Activated T-helper 1 cell treated with Interleukin-2 at 50 U/mL for 16 hours (primary cell): Measurements from ENCODE around the gene GMCL2.

ENCODE experiments used
- DNase-seq: peaks from one replicate; pipeline ENCODE4 v3.0.0-alpha.2; 2020; ENCODE audit warnings: low read depth

GMCL2 gene

DNA sequence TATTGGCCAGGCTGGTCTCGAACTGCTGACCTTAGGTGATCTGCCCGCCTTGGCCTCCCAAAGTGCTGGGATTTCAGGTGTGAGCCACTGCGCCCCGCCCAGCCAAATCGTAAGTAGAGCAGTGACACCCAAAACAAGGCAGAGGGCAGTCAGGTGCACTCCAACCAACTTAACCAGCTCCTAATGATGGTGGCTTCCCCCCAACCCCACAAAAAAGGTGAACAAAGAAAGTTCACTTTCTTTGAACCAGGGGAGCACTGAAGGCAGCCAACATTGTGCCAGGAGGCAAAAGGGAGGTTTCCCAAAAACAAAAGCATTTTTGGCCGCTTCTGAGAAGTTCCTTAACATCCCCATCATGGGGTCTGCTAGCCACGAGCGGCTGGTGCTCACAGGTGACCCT lies 9.6 kb downstream of the GMCL2 start:
- no peak for DNase-seq

DNA sequence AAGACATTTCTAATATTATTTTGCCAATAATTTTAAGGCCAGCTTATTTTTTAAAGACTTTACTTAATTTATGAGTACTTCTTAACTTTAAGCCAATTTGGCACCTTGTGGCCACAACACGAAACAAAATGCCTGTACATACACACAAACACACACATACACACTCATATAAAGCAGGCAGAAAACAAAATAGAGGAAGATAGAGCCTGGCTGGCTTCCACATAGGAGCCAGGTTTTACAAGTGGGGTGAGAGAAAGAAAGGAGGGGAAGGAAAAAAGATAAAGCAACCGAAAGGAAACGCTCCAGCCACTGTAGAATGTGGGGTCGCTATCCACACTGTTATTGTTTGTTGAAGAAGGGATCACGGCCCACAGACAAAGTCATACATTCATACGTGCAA lies 10.4 kb downstream of the GMCL2 start:
- DNase-seq: no peak

GRCh38 chr5:178174456-178174855 lies 12.7 kb downstream of the GMCL2 start:
- no peak for DNase-seq

DNA sequence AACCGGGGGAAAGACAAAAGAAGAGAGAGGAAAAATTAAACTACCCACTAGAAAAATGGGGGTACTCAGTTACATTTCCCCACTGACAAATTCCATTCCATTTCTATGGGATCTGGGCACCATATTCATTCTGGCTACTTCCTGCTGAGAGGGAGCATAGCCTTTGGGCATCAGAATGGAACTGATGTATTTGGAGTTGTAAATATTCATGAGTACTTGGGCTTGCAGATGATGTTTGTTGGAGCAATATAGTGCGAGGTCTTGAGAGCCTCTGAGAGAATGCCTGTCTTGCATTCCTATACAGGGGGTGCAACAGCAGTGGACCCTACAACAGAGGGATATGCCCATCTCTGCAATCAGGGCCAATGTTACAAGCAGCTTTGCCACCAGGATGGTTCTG lies 16.7 kb downstream of the GMCL2 start:
- no peak for DNase-seq

DNA sequence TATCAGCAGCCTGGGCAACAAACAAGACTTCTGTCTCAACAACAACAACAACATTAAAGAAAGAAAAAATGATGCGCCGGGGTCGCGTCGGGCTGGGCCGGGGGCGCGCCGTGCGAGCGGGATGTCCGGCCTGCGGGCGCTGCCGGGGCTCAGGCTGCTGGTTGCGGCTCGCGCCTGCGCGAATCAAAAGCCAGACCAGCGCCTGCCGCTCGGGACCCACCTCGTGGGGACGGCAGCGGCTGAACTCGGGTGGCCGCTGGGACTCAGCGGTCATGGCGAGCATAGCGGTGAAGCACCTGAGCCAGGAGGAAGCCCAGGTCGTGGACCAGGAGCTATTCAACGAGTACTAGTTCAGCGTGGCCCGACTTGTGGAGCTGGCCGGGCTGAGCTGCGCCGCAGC lies 21.6 kb downstream of the GMCL2 start:
- DNase-seq: no peak

DNA sequence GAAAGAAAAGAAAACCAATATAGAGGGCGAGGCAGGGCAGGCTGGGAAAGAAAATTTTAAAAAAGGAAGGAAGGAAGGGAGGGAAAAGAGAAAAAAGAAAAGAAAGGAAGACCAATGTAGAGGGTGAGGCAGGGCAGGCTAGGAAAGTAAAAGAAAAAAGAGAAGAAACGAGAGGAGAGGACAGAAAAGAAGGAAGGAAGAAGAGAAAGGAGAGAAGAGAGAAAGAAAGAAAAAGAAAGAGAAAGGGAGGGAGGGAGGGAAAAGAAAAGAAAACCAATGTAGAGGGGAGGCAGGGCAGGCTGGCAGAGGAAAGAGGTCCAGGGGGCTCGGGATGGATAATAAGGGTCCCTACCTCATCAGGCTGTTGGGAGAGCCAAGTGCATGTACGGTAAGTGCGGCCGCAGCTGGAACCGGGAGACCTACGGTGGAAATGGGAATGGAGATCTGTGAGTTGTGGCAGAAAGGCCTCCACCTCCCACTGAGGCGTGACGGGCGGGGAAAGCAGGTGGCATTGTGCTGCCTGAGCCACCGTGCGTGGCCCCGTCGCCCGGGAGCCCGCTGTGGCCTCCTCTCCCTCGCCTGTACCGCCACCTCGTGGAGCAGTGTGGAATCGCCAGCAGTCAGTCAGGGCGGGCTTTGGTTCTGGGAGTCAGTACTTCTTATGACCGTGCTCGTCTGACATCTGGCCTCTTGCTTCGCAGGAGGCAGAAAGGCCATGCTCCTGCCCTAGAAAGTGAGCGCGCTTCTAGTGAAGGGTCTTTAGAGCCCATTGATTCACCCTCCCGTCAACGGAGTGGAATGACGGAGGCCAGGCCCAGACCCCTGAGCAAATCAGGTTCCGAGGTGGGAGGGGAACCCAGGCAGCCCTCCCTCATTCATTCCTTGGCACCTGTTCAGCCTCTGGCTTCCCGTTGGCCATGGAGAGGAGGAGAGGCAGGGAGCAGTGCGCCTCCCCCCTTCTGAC lies 23.1 kb downstream of the GMCL2 start:
- peak; percentile 83 for DNase-seq

GRCh38 chr5:178162481-178162880 lies 24.7 kb downstream of the GMCL2 start:
- no peak for DNase-seq

GRCh38 chr5:178160176-178160575 lies 27.0 kb downstream of the GMCL2 start:
- DNase-seq: no peak

DNA sequence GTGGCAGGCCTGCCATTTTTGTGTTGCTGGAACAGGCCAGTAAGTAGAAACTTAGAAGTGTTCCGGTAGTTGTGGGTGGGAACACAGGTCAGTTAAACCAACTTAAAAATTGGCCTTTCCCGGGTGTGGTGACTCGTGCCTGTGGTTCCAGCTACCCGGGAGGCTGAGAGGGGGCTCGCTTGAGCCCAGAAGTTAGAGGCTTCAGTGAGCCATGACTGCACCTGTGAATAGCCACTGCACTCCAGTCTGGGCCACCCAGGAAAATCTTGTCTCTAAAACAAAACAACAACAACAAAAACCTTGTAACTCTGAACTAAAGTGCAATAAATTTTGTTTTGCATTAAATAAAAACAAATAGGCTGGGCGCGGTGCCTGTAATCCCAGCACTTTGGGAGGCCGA lies 32.1 kb downstream of the GMCL2 start:
- no peak for DNase-seq

GRCh38 chr5:178153530-178154340 lies 33.4 kb downstream of the GMCL2 start, which contains the start of gene NHP2:
TSS of gene NHP2 (minus strand) at chr5:178153885. CDS start at chr5:178153817, 68 bp downstream.
- DNase-seq: peak; percentile 95

DNA sequence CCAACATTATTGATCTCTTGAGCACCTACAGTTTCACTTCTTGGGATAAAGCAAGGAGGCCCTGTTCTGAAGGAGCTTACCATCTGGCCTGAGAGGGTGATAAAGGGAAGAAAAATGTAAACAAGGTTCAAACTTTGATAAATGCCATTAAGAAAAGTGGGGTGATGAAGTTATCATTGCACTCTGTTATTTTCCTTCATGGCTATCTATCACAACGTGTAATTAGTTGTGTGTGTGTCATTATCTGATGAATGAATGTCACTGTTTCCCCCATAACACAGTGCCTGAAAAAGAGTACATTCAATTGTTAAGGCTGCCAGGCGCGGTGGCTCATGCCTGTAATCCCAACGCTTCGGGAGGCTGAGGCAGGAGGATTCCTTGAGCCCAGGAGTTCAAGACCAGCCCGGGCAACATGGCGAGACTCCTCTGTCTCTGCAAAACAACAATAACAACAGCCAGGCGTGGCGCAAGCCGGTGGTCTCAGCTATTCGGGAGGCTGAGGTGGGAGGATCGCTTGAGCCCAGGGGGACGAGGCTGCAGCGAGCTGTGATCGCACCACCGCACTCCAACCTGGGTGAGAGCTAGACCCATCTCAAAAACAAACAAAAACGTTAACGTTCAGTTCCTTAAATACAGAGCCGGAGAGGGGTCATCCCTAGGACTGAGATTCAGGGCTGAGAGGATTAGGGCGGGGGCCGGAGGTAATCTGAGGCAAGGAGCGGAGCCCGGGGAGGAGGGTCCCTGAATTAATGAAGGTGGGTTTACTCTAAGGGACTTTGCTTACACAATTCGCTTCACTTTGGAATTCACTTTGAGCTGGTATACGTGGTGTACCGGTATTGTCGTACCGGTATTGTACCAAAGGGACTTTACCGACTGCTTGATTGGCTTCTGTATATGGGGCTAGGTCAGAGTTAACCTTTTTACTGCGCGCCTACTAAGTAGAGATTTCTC lies 34.4 kb downstream of the GMCL2 start:
- DNase-seq: no peak

DNA sequence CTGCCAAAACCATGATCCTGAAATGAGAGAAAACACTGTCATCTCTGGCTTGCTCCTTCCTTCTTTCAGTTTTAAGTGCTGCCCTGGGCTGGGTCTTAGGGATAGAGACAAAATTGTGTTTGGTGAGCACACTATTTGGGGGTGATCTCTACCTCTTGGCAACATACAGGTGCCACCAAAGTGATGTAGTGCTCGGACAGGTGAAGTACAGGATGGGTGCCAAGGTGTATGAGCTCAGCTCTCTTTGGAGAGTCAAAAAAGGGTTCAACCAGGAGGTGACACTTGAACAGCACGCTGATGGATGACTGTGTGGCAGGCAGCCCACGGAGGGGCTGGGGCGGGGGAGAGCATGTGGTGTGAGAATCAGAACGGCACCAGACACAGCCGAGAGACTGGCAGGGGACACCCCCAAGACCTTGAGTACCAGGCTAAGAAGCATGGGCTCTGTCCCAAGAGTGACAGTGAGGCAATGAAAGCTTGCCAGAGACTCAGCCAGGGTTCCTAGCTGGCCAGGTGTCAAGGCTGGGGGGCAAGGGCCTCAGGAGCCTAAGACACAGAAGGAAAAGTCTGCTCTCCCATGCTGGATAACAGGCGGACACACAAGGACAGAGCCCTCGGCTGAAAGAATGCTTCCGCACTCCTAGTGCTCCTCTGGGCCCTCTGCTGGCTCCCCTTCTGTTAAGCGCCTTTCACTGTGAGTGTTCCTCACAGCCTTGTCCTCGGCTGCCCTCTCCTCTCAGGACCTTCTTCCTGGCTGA lies 36.0 kb downstream of the GMCL2 start:
- DNase-seq: no peak

DNA sequence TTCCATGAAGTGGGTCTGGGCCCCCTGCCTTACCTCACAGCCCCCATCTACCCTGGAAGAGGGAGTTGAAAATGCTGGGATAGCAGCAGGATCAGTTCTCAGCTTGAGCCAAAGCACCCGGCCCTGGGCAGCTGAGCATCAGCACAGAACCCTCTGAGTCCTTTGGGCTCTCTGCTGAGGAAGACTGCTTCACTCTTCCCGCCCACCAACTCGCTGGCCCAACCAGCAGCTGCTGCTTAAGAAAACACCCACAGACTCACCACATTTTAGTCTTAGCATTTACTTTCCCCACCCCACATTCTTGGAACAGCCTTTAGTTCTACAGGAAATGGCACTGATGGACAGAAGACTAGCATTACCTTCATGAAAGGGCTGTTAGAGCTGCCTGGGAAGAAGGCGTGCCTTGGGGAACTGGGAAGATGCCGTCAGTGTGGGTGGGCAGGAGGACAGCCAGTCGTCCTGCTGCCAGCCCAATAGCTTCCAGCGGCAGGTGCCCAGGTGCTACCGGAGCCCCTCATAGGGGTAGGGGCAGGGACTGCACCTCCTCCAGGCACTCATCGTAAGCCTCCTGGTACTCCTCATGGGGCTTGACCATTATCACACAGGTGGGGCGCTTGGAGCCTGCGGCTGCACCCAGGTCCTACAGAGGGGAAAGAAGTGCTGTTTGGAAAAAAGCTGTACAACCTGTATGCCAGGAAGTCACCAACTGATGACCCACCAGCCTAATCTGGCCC lies 37.8 kb downstream of the GMCL2 start:
- no peak for DNase-seq

GRCh38 chr5:178147406-178147805 lies 39.8 kb downstream of the GMCL2 start:
- no peak for DNase-seq

- peak; percentile 59 for DNase-seq
Observed at GRCh38 chr5:178145965-178146820, 41.0 kb downstream of the GMCL2 start.

GRCh38 chr5:178143901-178144300 lies 43.3 kb downstream of the GMCL2 start:
- DNase-seq: no peak

GRCh38 chr5:178143246-178143645 lies 43.9 kb downstream of the GMCL2 start:
- DNase-seq: no peak

DNA sequence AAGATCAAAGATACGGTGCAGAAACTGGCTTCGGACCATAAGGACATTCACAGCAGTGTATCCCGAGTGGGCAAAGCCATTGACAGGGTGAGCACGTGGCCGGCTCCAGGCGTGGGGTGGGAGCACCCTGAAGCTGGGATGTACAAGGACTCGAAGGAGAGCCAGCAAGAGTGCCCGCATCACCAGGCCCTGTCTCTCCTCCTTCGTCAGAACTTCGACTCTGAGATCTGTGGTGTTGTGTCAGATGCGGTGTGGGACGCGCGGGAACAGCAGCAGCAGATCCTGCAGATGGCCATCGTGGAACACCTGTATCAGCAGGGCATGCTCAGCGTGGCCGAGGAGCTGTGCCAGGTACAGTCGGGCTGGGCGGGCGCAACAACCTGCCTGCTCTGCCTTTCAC lies 44.5 kb downstream of the GMCL2 start:
- no peak for DNase-seq

GRCh38 chr5:178141550-178141949 lies 45.6 kb downstream of the GMCL2 start:
- DNase-seq: no peak
